Lower leg skin (tissue), 4 donors: Measurements from ENCODE around the gene SUN5. TPM values are rescaled to one million over a fixed set of nuclear protein-coding genes. Genes with fewer than 3 reads are reported as not detected.

ENCODE experiments used
- DNase-seq, 2 donors: peaks; one replicate each; pipeline ENCODE4 v3.0.0-alpha.2; 2019; ENCODE audit warnings: low spot score in 2 of 2
- H3K4me3 ChIP-seq: fragments of 200-600 bp; sonication (generic); 2 replicates; pipeline ENCODE4 v1.5.1; 2017; ENCODE audit warnings: mild to moderate bottlenecking, low read depth; ENCODE audit not compliant: poor library complexity, severe bottlenecking
- CTCF ChIP-seq, 3 donors: fragments of 450-650 bp; IDR thresholded peaks; one replicate each; pipeline ENCODE4 v1.5.1; 2016; ENCODE audit warnings: antibody characterized with exemption in 3 of 3, mild to moderate bottlenecking in 3 of 3, moderate library complexity in 2 of 3
- POLR2A ChIP-seq, 2 donors: fragments of 450-650 bp; IDR thresholded peaks; one replicate each; pipeline ENCODE4 v1.6.1; 2016 to 2017; ENCODE audit warnings: antibody characterized with exemption in 2 of 2, mild to moderate bottlenecking in 1 of 2, moderate library complexity in 1 of 2
- WGBS, 2 donors: methylation state at CpG; one replicate each; pipeline ENCODE4 v1.1.5; 2018; 5-methylcytosine and 5-hydroxymethylcytosine counted together
- intact Hi-C: fragments of 100-400 bp; cut with DNase I; formaldehyde crosslinking; loops from one replicate; pipeline ENCODE4 v1.15.0; 2023; ENCODE audit warnings: low total_unique reads
- total RNA-seq, 4 donors: library from RNA; depleted of rRNA; stranded (reverse); fragments of >200 nt; gene quantifications; one replicate each; pipeline ENCODE4 v1.1.0, GENCODE V29; 2016

Gene SUN5
- total RNA-seq, 4 donors from 2014 or later, result not detected

- DNase-seq, result no peak
- intact Hi-C loops, result no loop called here
- WGBS, 2 donors, result 75 to 84% methylated on average over 11 of the region's 11 CpGs
- no peak for TF ChIP-seq CTCF (IDR thresholded peaks at IDR 0.05)
- TF ChIP-seq POLR2A (IDR thresholded peaks at IDR 0.05), result no peak
- H3K4me3 ChIP-seq, result no peak overlapping the region
Observed at GRCh38 chr20:32987044-32987825, 17.0 kb downstream of the SUN5 start.

DNA sequence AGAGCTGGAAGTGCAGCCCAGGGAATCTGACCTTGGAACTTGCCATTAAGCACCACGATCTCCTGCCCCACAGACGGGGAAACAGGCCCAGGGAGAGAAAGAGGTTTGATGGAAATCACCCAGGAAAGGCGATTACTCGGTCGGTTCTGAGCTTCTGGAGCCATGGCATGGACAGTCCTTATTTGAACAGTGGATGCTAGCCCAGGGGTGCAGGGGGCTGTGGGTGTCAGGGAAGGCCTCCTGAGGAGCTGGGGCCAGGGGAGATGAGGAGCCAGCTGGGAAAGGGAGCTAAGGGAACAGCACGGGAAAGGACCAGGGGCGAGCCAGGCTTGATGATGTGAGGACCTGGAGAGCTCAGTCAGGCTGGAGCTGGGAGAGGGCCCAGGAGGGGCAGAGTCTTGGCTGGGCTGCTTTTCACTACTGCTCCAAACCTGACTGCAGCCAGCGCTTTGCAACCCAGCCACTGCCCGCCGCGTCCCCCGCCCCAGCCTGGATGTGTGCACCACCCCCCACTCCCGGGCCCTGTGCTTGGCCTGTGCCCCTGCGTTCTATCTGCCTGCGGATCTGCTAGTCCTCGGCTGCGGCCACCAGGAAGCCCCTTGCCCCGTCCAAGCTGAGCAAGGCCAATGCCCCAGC lies 17.8 kb downstream of the SUN5 start:
- intact Hi-C loops, result no loop called here
- WGBS, 2 donors, result 72 to 82% methylated on average over 17 to 18 of the region's 18 CpGs
- DNase-seq, result no peak
- no peak overlapping the region for H3K4me3 ChIP-seq
- TF ChIP-seq POLR2A (IDR thresholded peaks at IDR 0.05), result no peak
- TF ChIP-seq CTCF (IDR thresholded peaks at IDR 0.05), result no peak

DNA sequence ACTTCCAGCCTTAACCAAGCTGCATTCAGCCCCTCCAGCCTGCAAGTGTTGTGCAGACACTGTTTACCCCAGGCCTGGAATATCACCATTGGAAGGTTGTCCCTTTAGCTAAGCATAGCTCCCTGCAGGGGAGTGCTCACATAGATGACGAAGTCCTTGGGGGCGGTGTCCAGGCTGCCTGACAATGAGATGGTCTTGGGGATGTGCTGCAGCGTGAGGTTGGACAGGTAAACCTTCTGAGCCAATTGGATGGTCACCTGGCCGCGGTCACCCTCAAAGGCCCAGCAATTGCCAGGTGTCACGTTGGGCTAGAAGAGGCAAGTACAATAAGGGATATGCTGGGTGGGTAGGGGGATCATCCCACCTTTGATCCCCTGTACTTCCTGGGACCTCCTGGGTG lies 18.6 kb downstream of the SUN5 start:
- intact Hi-C loops, result no loop called here
- no peak overlapping the region for H3K4me3 ChIP-seq
- no peak for DNase-seq
- 84 to 90% methylated on average over 6 of the region's 6 CpGs for WGBS, 2 donors
- no peak for TF ChIP-seq POLR2A (IDR thresholded peaks at IDR 0.05)
- TF ChIP-seq CTCF (IDR thresholded peaks at IDR 0.05), result no peak

GRCh38 chr20:32984631-32985354 lies 19.4 kb downstream of the SUN5 start:
- H3K4me3 ChIP-seq, result no peak overlapping the region
- 75 to 78% methylated on average over 7 to 9 of the region's 9 CpGs for WGBS, 2 donors
- DNase-seq, result no peak
- intact Hi-C loops, result no loop called here
- TF ChIP-seq CTCF (IDR thresholded peaks at IDR 0.05) (no peak), POLR2A (IDR thresholded peaks at IDR 0.05) (no peak)

DNA sequence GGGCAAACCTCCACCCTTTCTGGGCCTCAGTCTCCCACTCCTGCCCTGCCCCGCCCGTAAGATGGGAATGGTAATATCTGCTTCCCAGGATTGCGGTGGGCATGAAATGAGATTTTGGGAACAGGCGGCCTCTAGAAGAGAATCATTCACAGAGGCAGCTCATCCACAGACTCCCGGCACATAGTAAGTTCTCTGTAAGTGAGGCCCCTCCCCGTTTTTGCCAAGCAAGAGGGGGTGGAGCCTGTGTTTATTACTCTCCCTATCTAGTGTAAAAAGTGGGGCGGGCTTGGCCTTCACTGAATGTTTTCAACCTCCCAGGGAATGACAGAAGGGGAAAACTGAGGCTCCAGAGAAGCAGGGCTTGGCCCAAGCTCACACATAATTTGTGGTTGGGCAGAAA lies 20.0 kb downstream of the SUN5 start:
- TF ChIP-seq CTCF (IDR thresholded peaks at IDR 0.05) (no peak), POLR2A (IDR thresholded peaks at IDR 0.05) (no peak)
- no peak for DNase-seq

More for the DNA sequence above, 20.0 kb downstream of the SUN5 start:
- intact Hi-C loops, result no loop called here
- H3K4me3 ChIP-seq, result no peak overlapping the region
- WGBS, 2 donors, result 63 to 69% methylated on average over 7 of the region's 7 CpGs
